ENCODE data around the gene FAF2. TPM values are rescaled to one million over a fixed set of nuclear protein-coding genes. Genes with fewer than 3 reads are reported as not detected.

FAF2 gene
- total RNA-seq, 1 donor from 2014 or later: 31.8 TPM

DNA sequence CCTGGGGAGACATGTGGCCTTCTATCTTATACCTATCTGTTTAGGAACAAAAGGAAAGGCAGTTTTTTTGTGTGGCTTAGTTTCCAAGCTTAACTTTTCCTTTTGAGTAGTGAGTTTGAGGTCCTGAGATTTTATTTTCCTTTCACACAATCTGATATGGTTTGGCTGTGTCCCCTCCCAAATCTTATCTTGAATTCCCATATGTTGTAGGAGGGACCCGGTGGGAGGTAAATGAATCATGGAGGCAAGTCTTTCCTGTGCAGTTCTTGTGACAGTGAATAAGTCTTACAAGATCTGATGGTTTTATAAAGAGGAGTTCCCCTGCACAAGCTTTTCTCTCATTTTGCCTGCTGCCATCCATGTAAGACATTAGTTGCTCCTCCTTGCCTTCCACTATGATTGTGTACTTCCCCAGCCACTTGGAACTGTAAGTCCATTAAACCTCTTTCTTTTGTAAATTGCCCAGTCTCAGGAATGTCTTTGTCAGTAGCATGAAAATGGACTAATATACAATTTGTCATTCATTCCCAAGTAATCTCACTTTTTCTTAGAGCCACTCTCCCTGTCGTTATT, 27.1 kb upstream of the FAF2 start:
- ATAC-seq (no peak), DNase-seq (no peak)
- TF ChIP-seq CTCF (IDR thresholded peaks at IDR 0.05): no peak
- Histone ChIP-seq H3K27ac (no peak overlapping the region), H3K4me3 (no peak overlapping the region), H3K9me3 (no peaks in the 10 kb centered on the region), H3K4me1 (peaks cover 7% of the 10 kb centered on the region), H3K36me3 (no peaks in the 10 kb centered on the region), H3K27me3 (ENCODE audit: low read depth) (no peaks in the 10 kb centered on the region)
- intact Hi-C loops (cut with DNase I): no loop called here

DNA sequence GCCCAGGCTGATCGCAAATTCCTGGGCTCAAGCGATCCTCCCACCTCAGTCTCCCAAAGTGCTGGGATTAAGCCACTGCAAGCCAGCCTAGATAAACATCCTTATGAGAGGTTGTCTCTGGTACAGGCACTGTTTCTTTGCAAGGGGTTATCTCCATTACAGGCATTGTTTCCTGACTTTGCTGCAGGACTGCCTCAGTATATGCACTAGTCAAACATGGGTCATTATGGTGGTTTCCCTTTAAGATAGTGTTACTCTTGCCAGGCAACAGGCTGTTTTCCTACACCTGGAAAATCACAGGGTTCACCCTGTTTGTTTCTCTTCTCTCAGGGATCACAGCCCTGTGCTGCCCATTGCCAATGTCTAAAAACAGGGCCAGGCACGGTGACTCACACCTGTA, 24.0 kb upstream of the FAF2 start:
- no peak for ATAC-seq
- H3K27me3 ChIP-seq (ENCODE audit: low read depth): no peaks in the 10 kb centered on the region

GRCh38 chr5:176425138-176425537, 23.0 kb upstream of the FAF2 start:
- DNase-seq (no peak), ATAC-seq (no peak)
- Histone ChIP-seq H3K27me3 (ENCODE audit: low read depth) (peaks cover 5% of the 10 kb centered on the region), H3K4me3 (no peak overlapping the region), H3K36me3 (no peaks in the 10 kb centered on the region), H3K4me1 (no peaks in the 10 kb centered on the region), H3K9me3 (no peaks in the 10 kb centered on the region), H3K27ac (no peak overlapping the region)
- TF ChIP-seq CTCF (IDR thresholded peaks at IDR 0.05): no peak
- intact Hi-C loops (cut with DNase I): no loop called here

More for the DNA sequence above, 24.0 kb upstream of the FAF2 start:
- TF ChIP-seq CTCF (IDR thresholded peaks at IDR 0.05): no peak
- DNase-seq: no peak
- no peak overlapping the region for H3K4me3 ChIP-seq
- H3K36me3 ChIP-seq: no peaks in the 10 kb centered on the region
- no peak overlapping the region for H3K27ac ChIP-seq
- intact Hi-C loops (cut with DNase I): no loop called here
- H3K9me3 ChIP-seq: no peaks in the 10 kb centered on the region
- no peaks in the 10 kb centered on the region for H3K4me1 ChIP-seq

DNA sequence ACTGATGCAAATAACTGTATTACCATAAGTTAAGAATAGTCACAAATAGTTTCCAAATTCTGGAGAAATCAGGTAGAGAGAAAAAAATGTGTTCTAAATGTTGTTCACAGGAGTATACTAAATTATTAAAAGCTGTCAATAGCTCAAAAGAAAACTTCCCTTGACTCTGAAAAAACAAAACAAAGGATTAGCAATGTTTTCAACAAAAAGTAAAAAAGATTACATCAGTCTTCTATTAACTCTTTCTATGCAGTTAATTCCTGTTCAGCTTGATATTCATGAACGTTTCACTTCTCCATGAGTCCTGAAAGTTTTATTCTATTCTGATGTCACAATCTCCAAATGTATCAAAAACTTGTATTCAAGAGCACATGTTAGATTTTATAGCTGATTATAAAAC, 22.4 kb upstream of the FAF2 start:
- Histone ChIP-seq H3K9me3 (no peaks in the 10 kb centered on the region), H3K36me3 (no peaks in the 10 kb centered on the region), H3K27me3 (ENCODE audit: low read depth) (peaks cover 7% of the 10 kb centered on the region), H3K4me3 (no peak overlapping the region), H3K27ac (no peak overlapping the region), H3K4me1 (no peaks in the 10 kb centered on the region)
- intact Hi-C loops (cut with DNase I): no loop called here
- ATAC-seq (no peak), DNase-seq (no peak)
- no peak for TF ChIP-seq CTCF (IDR thresholded peaks at IDR 0.05)

DNA sequence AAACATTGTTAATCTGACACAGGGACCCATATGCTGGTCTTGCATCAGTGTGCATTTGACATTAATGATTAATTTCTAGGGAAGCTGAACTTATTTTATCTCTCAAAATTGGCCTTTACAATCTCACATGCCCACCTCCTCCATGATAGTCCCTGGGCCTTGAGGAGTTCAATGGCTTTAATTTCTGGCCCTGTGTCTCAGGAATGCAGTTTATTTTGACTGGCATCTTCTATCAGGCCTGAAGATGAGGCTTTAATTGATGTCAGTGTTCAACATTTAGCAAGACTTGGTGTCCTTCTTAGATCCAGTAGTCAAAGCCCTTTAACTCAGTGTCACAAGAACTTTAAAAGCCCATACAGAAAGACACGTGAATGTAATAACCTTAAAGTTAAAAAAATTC, 21.3 kb upstream of the FAF2 start:
- Histone ChIP-seq H3K4me1 (no peaks in the 10 kb centered on the region), H3K9me3 (no peaks in the 10 kb centered on the region), H3K27me3 (ENCODE audit: low read depth) (peaks cover 7% of the 10 kb centered on the region), H3K36me3 (no peaks in the 10 kb centered on the region), H3K27ac (no peak overlapping the region), H3K4me3 (no peak overlapping the region)
- intact Hi-C loops (cut with DNase I): no loop called here
- no peak for DNase-seq
- TF ChIP-seq CTCF (IDR thresholded peaks at IDR 0.05): no peak
- ATAC-seq: no peak

DNA sequence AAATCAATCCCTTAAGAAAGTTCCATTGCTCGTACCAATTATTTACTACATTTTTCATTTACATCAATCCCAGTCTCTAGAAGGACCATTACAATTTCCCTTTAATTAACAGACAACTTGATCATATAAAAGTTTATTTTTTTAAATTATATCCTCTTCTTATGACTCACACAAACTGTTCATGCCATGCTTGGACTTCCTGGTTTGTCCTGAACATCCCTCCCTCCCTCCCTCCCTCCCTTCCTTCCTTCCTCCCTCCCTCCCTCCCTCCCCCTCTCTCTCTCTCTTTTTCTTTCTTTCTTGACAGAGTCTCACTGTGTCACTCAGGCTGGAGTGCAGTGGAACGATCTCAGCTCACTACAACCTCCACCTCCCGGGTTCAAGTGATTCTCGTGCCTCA, 20.2 kb upstream of the FAF2 start:
- H3K27ac ChIP-seq: no peak overlapping the region
- H3K4me3 ChIP-seq: no peak overlapping the region
- no peaks in the 10 kb centered on the region for H3K9me3 ChIP-seq
- ATAC-seq: no peak
- H3K4me1 ChIP-seq: no peaks in the 10 kb centered on the region
- intact Hi-C loops (cut with DNase I): no loop called here
- TF ChIP-seq CTCF (IDR thresholded peaks at IDR 0.05): no peak
- H3K27me3 ChIP-seq (ENCODE audit: low read depth): peaks cover 7% of the 10 kb centered on the region
- H3K36me3 ChIP-seq: no peaks in the 10 kb centered on the region
- DNase-seq: no peak

Measured in lower lobe of right lung (tissue), 2 donors.